ENCODE data around the gene GRN. TPM values are rescaled to one million over a fixed set of nuclear protein-coding genes. Genes with fewer than 3 reads are reported as not detected.

The GRN gene
- total and polyA plus RNA-seq, 9 of the 15 experiments (the other 6 are each of a cell fraction or from before 2014, with no cell fraction given) = 5.4 to 75.3 (median 20.7) TPM

GRCh38 chr17:44344939-44345453 is at the start of gene GRN (continued):
- TF ChIP-seq NR2C2 (CRISPR knock-in tag; IDR thresholded peaks at IDR 0.05) (peak; percentile 50; the same call in 1 of the 2 replicates), NR2C2 (tag; IDR thresholded peaks at IDR 0.05) (peak; percentile 61; the same call in 1 of the 2 replicates), ZNF140 (CRISPR knock-in tag; IDR thresholded peaks at IDR 0.05) (no peak), DNMT1 (IDR thresholded peaks at IDR 0.05) (no peak), ETV6 (IDR thresholded peaks at IDR 0.05; ENCODE audit: borderline replicate concordance in 1 of 2, low read depth in 2 of 2, low read length in 1 of 2) (0 out of 4 replicates have a peak, but pooled peaks of 1 of the 2 experiments have one; percentile 15), ETV6 (CRISPR knock-in tag; IDR thresholded peaks at IDR 0.05; ENCODE audit: borderline replicate concordance) (no peak), BHLHE40 (IDR thresholded peaks at IDR 0.05; ENCODE audit: low read length) (peak; percentile 50), ZNF785 (CRISPR knock-in tag; IDR thresholded peaks at IDR 0.05) (no peak), ZNF609 (CRISPR knock-in tag; IDR thresholded peaks at IDR 0.05; ENCODE audit: borderline replicate concordance) (peak; percentile 18; the same call in 1 of the 2 replicates), CTBP1 (IDR thresholded peaks at IDR 0.05; ENCODE audit: borderline replicate concordance) (peak; percentile 33; the same call in 1 of the 2 replicates), E2F6 (IDR thresholded peaks at IDR 0.05; ENCODE audit: borderline replicate concordance in 1 of 2, extremely low read depth in 1 of 2, insufficient read depth in 1 of 2, insufficient read length in 1 of 2, low read depth in 1 of 2, low read length in 1 of 2, poor library complexity in 1 of 2, severe bottlenecking in 1 of 2) (peak; percentile 13 to 81), HDAC3 (IDR thresholded peaks at IDR 0.05; ENCODE audit: borderline replicate concordance, partially characterized antibody) (no peak), CXXC5 (CRISPR knock-in tag; IDR thresholded peaks at IDR 0.05) (peak; percentile 44; the same call in 1 of the 2 replicates)
- TF ChIP-seq, protein P1, sequence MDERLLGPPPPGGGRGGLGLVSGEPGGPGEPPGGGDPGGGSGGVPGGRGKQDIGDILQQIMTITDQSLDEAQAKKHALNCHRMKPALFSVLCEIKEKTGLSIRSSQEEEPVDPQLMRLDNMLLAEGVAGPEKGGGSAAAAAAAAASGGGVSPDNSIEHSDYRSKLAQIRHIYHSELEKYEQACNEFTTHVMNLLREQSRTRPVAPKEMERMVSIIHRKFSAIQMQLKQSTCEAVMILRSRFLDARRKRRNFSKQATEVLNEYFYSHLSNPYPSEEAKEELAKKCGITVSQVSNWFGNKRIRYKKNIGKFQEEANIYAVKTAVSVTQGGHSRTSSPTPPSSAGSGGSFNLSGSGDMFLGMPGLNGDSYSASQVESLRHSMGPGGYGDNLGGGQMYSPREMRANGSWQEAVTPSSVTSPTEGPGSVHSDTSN (CRISPR knock-in tag; IDR thresholded peaks at IDR 0.05; ENCODE audit: low read depth) = no peak
- TF ChIP-seq, protein P1 (tag; conservative IDR thresholded peaks at IDR 0.05; ENCODE audit: low read depth) = no peak
- TF ChIP-seq, protein P2, sequence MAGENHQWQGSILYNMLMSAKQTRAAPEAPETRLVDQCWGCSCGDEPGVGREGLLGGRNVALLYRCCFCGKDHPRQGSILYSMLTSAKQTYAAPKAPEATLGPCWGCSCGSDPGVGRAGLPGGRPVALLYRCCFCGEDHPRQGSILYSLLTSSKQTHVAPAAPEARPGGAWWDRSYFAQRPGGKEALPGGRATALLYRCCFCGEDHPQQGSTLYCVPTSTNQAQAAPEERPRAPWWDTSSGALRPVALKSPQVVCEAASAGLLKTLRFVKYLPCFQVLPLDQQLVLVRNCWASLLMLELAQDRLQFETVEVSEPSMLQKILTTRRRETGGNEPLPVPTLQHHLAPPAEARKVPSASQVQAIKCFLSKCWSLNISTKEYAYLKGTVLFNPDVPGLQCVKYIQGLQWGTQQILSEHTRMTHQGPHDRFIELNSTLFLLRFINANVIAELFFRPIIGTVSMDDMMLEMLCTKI (IDR thresholded peaks at IDR 0.05; ENCODE audit: partially characterized antibody) = no peak

Data from K562 (cell line).